PFSK-1 (cell line): ENCODE results near the gene TXNDC8.

Experiments used
- FOXP2 ChIP-seq: optimal IDR thresholded peaks from 2 replicates; pipeline ENCODE3; 2011; ENCODE audit warnings: borderline replicate concordance, control low read depth, inconsistent platforms; ENCODE audit not compliant: insufficient read depth; ENCODE audit errors: extremely low read length, extremely low read depth
- POLR2AphosphoS5 ChIP-seq: IDR thresholded peaks from 2 replicates; pipeline ENCODE4 v1.6.1; 2012; ENCODE audit warnings: low read depth, mild to moderate bottlenecking, control low read depth, low read length, moderate library complexity
- SIN3A ChIP-seq: IDR thresholded peaks from 2 replicates; pipeline ENCODE4 v1.6.1; 2012; ENCODE audit warnings: mild to moderate bottlenecking, low read length, moderate library complexity, borderline replicate concordance; ENCODE audit not compliant: insufficient read depth
- TAF1 ChIP-seq: IDR thresholded peaks from 2 replicates; pipeline ENCODE4 v1.6.1; 2012; ENCODE audit warnings: low read length, control low read depth, borderline replicate concordance; ENCODE audit not compliant: insufficient read depth
- TF ChIP-seq, protein P1 (sequence below), 2 experiments: IDR thresholded peaks; 2 replicates each; pipeline versions ENCODE4 v1.6.1 to v1.8.0; 2011 to 2012; ENCODE audit warnings: low read depth in 2 of 2, low read length in 2 of 2, control low read depth in 1 of 2, inconsistent platforms in 1 of 2, mild to moderate bottlenecking in 1 of 2, moderate library complexity in 1 of 2; ENCODE audit not compliant: insufficient read depth in 1 of 2

TXNDC8 gene

DNA sequence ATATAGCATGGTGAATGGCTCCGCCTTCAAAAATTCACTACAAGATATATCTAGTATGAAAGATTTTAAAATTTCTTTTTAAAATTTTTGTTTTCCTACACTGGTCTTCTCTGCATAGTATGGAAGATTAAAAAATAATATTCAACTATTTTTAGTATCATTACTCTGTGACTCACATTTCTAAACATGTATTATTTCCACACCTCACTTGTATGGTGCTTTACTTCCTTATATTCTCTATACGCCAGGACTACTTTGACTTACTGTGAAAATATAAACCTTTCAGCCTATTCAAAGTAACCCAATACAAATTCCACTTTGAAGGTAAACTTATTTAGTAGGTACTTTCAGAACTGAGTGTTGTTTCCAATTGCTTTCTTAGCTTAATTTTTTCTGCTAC lies 26.8 kb upstream of the TXNDC8 start:
- no peak for TF ChIP-seq POLR2AphosphoS5
- no peak for TF ChIP-seq TAF1
- TF ChIP-seq, protein P1, sequence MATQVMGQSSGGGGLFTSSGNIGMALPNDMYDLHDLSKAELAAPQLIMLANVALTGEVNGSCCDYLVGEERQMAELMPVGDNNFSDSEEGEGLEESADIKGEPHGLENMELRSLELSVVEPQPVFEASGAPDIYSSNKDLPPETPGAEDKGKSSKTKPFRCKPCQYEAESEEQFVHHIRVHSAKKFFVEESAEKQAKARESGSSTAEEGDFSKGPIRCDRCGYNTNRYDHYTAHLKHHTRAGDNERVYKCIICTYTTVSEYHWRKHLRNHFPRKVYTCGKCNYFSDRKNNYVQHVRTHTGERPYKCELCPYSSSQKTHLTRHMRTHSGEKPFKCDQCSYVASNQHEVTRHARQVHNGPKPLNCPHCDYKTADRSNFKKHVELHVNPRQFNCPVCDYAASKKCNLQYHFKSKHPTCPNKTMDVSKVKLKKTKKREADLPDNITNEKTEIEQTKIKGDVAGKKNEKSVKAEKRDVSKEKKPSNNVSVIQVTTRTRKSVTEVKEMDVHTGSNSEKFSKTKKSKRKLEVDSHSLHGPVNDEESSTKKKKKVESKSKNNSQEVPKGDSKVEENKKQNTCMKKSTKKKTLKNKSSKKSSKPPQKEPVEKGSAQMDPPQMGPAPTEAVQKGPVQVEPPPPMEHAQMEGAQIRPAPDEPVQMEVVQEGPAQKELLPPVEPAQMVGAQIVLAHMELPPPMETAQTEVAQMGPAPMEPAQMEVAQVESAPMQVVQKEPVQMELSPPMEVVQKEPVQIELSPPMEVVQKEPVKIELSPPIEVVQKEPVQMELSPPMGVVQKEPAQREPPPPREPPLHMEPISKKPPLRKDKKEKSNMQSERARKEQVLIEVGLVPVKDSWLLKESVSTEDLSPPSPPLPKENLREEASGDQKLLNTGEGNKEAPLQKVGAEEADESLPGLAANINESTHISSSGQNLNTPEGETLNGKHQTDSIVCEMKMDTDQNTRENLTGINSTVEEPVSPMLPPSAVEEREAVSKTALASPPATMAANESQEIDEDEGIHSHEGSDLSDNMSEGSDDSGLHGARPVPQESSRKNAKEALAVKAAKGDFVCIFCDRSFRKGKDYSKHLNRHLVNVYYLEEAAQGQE (IDR thresholded peaks at IDR 0.05; ENCODE audit: insufficient read depth in 1 of 2, low read depth in 2 of 2, low read length in 2 of 2): no peak
- TF ChIP-seq SIN3A: no peak
- TF ChIP-seq FOXP2: no peak

DNA sequence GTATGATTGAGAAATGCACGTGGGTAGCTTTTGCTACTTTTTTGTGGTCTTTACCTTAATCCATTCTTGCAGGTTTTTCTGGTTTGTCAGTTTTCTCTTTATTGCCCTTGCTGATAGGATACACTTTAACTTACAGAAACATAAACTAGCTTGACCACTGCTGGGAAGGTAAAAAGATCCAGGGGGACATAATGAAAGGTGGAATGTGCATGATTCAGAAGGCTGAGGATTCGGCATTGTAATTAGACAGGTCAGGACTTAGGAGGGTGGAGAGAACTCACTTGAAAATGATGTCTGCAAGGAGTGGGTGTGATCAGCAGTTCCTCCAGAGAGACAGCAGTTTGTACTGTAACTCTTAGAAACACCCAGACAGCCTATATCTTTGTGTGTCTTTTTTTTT lies 19.8 kb upstream of the TXNDC8 start:
- TF ChIP-seq POLR2AphosphoS5 (no peak), SIN3A (no peak), FOXP2 (no peak), TAF1 (no peak)
- TF ChIP-seq, protein P1 (IDR thresholded peaks at IDR 0.05; ENCODE audit: insufficient read depth in 1 of 2, low read depth in 2 of 2, low read length in 2 of 2): no peak

DNA sequence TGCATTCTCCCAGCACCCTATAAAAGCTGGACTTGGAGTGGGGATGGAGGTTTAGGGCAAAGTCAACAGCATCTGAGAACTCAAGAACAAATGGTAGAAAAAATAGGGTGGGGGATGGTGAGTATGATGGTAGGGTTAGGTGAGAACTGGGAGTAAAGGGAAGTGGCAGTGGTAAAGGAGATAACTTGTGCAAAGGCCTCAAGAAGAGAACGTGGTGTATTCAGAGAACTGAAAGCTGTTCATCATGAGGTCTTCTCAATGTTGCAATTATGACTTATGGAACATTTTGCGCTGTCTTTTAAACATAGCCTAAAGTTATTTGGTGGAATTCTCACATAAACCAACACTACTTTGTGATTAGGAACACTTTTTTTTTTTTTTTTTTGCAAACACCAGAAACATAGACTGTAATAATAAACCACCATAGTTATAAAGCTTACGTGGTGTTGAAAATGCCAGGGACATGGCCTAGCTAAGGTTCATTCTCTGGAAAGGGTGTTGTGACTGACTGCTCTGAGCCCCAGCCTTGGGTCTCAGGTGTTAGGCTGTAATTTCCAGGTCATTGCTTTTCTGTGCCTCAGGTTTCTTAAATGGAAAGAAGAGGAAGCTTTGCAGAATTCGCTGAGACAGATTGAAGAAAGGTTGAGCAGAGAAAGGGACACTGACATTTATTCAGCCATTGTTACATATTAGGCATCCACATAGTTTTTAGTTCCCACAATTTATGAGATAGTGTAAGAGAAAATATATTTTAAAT lies 19.2 kb upstream of the TXNDC8 start:
- TF ChIP-seq FOXP2: no peak
- no peak for TF ChIP-seq SIN3A
- TF ChIP-seq POLR2AphosphoS5: no peak
- TF ChIP-seq, protein P1 (IDR thresholded peaks at IDR 0.05; ENCODE audit: insufficient read depth in 1 of 2, low read depth in 2 of 2, low read length in 2 of 2): no peak
- TF ChIP-seq TAF1: no peak

DNA sequence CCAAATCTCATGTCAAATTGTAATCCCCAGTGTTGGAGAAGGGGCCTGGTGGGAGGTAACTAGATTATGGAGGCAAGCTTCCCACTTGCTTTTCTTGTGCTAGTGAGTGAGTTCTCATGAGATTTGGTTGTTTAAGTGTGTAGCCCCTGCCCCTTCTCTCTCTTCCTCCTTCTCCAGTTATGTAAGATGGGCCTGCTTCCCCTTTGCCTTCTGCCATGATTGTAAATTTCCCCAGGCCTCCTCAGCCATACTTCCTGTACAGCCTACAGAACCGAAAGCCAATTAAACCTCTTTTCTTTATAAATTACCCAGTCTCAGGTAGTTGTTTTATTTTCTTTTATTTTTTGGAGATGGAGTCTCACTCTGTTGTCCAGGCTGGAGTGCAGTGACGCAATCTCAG lies 18.2 kb upstream of the TXNDC8 start:
- no peak for TF ChIP-seq POLR2AphosphoS5
- TF ChIP-seq TAF1: no peak

DNA sequence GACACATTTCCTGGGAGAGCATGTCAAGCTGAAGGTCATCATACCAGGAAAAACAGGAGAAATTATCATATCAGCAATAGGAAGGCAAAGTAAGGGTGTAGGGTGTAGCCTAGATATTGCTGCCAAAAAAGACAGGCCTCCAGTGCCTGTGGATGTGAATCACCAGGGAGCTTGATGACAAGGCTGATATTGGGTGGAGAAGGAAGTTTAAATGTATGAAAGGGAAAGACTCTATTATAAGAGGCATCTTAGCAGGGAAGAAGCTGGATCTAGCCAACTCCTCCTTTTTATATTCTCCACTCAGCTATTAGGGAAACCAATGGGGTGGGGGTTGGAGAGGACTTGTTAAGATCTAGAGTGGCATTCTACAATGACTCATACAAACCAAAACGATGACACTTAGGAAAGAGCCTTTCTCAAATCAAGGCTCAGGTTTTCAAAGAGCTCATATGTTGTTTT lies 13.4 kb upstream of the TXNDC8 start:
- TF ChIP-seq, protein P1 (IDR thresholded peaks at IDR 0.05; ENCODE audit: insufficient read depth in 1 of 2, low read depth in 2 of 2, low read length in 2 of 2): no peak
- TF ChIP-seq FOXP2: no peak
- no peak for TF ChIP-seq SIN3A
- TF ChIP-seq POLR2AphosphoS5: no peak
- TF ChIP-seq TAF1: no peak
